CD8-positive, alpha-beta memory T cell (primary cell): ENCODE data around the gene TC2N. TPM values are rescaled to one million over a fixed set of nuclear protein-coding genes. Genes with fewer than 3 reads are reported as not detected.

Source experiments
- CTCF ChIA-PET: fragments of 350-600 bp; sonication (Branson Sonifier 250); formaldehyde crosslinking; loops from one replicate; lab custom pipeline; 2021; ENCODE audit warnings: antibody characterized with exemption; lab: Charles Lee
- POLR2A ChIA-PET: fragments of 350-600 bp; sonication (Branson Sonifier 250); formaldehyde crosslinking; loops from one replicate; lab custom pipeline; 2021; ENCODE audit warnings: antibody characterized with exemption; lab: Charles Lee
- DNase-seq, 5 donors: peaks; one replicate each; pipeline versions ENCODE4 v3.0.0 to v3.0.0-alpha.2; 2020 to 2022; ENCODE audit warnings: mixed read lengths in 1 of 5
- H3K27ac ChIP-seq: one replicate; pipeline ENCODE4 v1.7.0; 2013; ENCODE audit warnings: low read depth, mild to moderate bottlenecking, low read length, moderate library complexity
- H3K27me3 ChIP-seq: 2 replicates; pipeline ENCODE4 v1.7.0; 2013; ENCODE audit warnings: low read length, mild to moderate bottlenecking; ENCODE audit not compliant: insufficient read depth, poor library complexity, severe bottlenecking
- H3K36me3 ChIP-seq: 2 replicates; pipeline ENCODE4 v1.7.0; 2013; ENCODE audit warnings: mild to moderate bottlenecking, low read length, moderate library complexity; ENCODE audit not compliant: insufficient read depth
- H3K4me1 ChIP-seq: 2 replicates; pipeline ENCODE4 v1.7.0; 2013; ENCODE audit warnings: mild to moderate bottlenecking, low read length, moderate library complexity; ENCODE audit not compliant: insufficient read depth
- H3K4me3 ChIP-seq: 2 replicates; pipeline ENCODE4 v1.7.0; 2013; ENCODE audit warnings: mild to moderate bottlenecking, low read length
- H3K9me3 ChIP-seq: 2 replicates; pipeline ENCODE4 v1.7.0; 2013; ENCODE audit warnings: mild to moderate bottlenecking, low read length
- H3K27ac Mint-ChIP-seq, 8 donors: one replicate each; pipeline ENCODE4 v1.8.0; 2020 to 2021; ENCODE audit warnings: mixed read lengths in 8 of 8, mild to moderate bottlenecking in 6 of 8, inconsistent platforms in 3 of 8, moderate library complexity in 3 of 8
- H3K27me3 Mint-ChIP-seq, 2 donors: one replicate each; pipeline ENCODE4 v1.8.0; 2020 to 2021; ENCODE audit warnings: mixed read lengths in 2 of 2, mild to moderate bottlenecking in 1 of 2, moderate library complexity in 1 of 2
- H3K36me3 Mint-ChIP-seq, 3 donors: one replicate each; pipeline ENCODE4 v1.8.0; 2020 to 2021; ENCODE audit warnings: mixed read lengths in 3 of 3, inconsistent platforms in 1 of 3, mild to moderate bottlenecking in 1 of 3
- H3K4me1 Mint-ChIP-seq, 3 donors: one replicate each; pipeline ENCODE4 v1.8.0; 2020 to 2021; ENCODE audit warnings: mixed read lengths in 3 of 3, inconsistent platforms in 1 of 3, mild to moderate bottlenecking in 1 of 3
- H3K4me3 Mint-ChIP-seq, 7 donors: one replicate each; pipeline ENCODE4 v1.8.0; 2020 to 2021; ENCODE audit warnings: mixed read lengths in 7 of 7, mild to moderate bottlenecking in 6 of 7, moderate library complexity in 4 of 7, inconsistent platforms in 2 of 7
- H3K9me3 Mint-ChIP-seq, 5 donors: one replicate each; pipeline ENCODE4 v1.8.0; 2020 to 2022; ENCODE audit warnings: mixed read lengths in 5 of 5, mild to moderate bottlenecking in 3 of 5, moderate library complexity in 2 of 5, inconsistent platforms in 1 of 5
- polyA plus RNA-seq: library from polyadenylated mRNA; unstranded; fragments of 300-500 nt; fragmentation: Illumina TruSeq; gene quantifications from one replicate; pipeline ENCODE4 v1.2.3, GENCODE V29; 2021
- total RNA-seq, 2 experiments: library from RNA; stranded (reverse); gene quantifications; one replicate each; pipeline ENCODE4 v1.2.3, GENCODE V29; 2021

TC2N gene
- total and polyA plus RNA-seq, 3 experiments from 2014 or later, result 43.1 to 228 (median 45.2) TPM

DNA sequence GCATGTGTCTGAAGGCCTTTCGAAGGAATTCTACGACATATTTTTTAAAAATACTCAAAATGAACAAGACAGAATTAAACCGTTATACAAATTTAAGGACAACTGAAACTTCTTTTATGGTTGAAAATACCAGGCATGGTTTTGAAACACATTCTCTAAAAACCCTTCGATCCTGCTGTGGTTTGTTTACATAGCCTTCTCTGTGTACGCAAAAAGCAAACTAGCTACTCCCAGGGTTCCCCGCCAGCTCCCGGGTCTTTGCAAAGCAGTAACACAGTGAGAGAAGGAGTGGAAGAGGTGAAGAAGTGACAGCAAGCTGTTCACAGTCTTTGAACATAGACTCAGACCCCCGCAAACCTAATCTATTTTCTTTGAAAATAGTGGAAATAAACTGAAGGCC lies 2.2 kb upstream of the TC2N start:
- H3K4me3 ChIP-seq, result peak overlapping the region; percentile 30
- H3K27ac ChIP-seq, result peak overlapping the region; percentile 69
- no peaks in the 10 kb centered on the region for H3K9me3 ChIP-seq
- POLR2A ChIA-PET, result interaction anchor here (0.6 to 1.5 kb wide), 4 partner anchors 11 to 360 kb away, joined by 3 read pairs; partner anchors contain the start of gene PPP4R3A
- H3K27me3 Mint-ChIP-seq, result peaks cover 0 to 2% of the 10 kb centered on the region in 2 donors
- peaks cover 4 to 28% (median 8%) of the 10 kb centered on the region in 3 donors for H3K36me3 Mint-ChIP-seq
- peaks cover 73% of the 10 kb centered on the region for H3K4me1 ChIP-seq
- DNase-seq, result no peak
- H3K9me3 Mint-ChIP-seq, result no peaks in the 10 kb centered on the region
- H3K36me3 ChIP-seq, result no peaks in the 10 kb centered on the region
- H3K4me3 Mint-ChIP-seq, result peak overlapping the region; percentile 79 to 92 (median 84)
- peak overlapping the region; percentile 97 to 100 (median 98) for H3K27ac Mint-ChIP-seq
- H3K4me1 Mint-ChIP-seq, result peaks cover 74 to 82% (median 80%) of the 10 kb centered on the region in 3 donors
- CTCF ChIA-PET, result interaction anchor here (3.5 kb wide), 1 partner anchor 42 kb away, joined by 13 read pairs; no protein-coding TSS in a partner anchor
- H3K27me3 ChIP-seq, result no peaks in the 10 kb centered on the region

DNA sequence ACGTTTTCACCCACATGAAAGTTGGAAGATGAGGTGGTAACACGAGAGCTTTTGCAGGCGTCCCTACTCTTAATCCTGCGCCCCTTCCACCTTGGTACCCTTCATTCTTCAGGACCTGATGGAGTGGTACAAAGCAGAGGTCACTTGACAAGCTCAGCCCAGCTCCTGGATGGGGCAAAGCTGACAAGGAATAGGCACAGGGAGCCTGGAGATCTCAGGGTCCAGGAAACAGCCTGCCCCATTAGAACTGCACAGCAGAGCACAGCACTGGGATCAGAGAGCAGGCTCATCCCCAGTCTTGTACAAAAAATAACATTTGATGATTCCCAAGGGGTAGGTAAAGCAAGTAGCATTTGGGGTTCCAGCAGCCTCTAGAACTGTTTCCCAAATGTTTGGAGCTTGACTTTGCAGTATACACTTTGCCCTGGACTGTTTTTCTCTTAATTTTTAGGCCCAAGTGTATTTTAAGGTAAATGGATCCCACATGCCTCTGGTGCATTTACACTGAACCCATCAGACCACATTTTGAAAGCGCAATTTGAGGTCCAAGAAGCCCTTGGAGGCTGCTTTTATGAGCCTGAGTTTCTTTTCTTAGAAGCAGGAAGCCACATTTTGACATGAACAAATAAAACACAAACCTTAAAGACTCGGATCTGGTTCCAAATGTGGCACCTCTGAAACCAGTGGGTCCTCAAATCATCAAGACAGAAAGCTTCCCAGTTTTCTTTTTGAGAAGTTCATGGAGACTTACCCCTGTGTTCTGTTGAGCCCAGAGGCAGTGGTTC lies 633 bp downstream of the TC2N start:
- Histone ChIP-seq H3K27ac (peak overlapping the region; percentile 38), H3K4me3 (peak overlapping the region; percentile 69), H3K36me3 (no peaks in the 10 kb centered on the region), H3K27me3 (no peaks in the 10 kb centered on the region), H3K4me1 (peaks cover 72% of the 10 kb centered on the region), H3K9me3 (no peaks in the 10 kb centered on the region)
- DNase-seq, result no peak
- Mint-ChIP-seq H3K9me3 (no peaks in the 10 kb centered on the region), H3K4me3 (peak overlapping the region; percentile 97 to 100 (median 100)), H3K36me3 (peaks cover 15 to 55% (median 25%) of the 10 kb centered on the region in 3 donors), H3K27ac (peak overlapping the region; percentile 97 to 100 (median 98)), H3K27me3 (no peaks in the 10 kb centered on the region), H3K4me1 (peaks cover 72 to 81% (median 78%) of the 10 kb centered on the region in 3 donors)
- CTCF ChIA-PET, result interaction anchor here (1.0 to 3.5 kb wide), 8 partner anchors 8 to 70 kb away, joined by 3 to 13 read pairs (median 5); no protein-coding TSS in a partner anchor
- POLR2A ChIA-PET, result interaction anchor here (0.7 to 1.8 kb wide), 9 partner anchors 9 to 35 kb away, joined by 3 to 15 read pairs (median 6); no protein-coding TSS in a partner anchor

DNA sequence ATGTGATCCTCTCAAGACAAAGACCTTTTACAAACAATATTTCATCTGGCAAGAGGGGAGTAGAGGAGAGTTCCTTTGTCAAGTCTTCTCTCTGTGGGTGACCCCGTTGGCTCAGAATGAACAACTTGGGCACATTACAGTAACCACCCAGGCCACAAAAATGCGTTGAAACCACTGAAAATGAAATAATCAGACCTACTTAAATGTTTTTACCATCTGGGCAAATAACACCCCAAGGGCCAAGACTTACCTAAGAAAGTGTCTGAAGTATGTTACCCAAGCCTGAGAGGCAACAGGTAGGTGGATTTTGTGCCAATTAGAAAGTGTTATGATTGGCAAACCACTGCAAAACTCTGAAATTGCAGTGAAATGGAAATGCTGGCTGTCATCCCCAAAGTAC lies 1.3 kb downstream of the TC2N start:
- POLR2A ChIA-PET, result interaction anchor here (1.3 to 1.8 kb wide), 4 partner anchors 11 to 19 kb away, joined by 5 to 11 read pairs (median 6); no protein-coding TSS in a partner anchor
- Histone ChIP-seq H3K9me3 (no peaks in the 10 kb centered on the region), H3K4me3 (peak overlapping the region; percentile 69), H3K4me1 (peaks cover 72% of the 10 kb centered on the region), H3K27me3 (no peaks in the 10 kb centered on the region), H3K36me3 (peaks cover 5% of the 10 kb centered on the region), H3K27ac (peak overlapping the region; percentile 38)
- Mint-ChIP-seq H3K27me3 (no peaks in the 10 kb centered on the region), H3K9me3 (no peaks in the 10 kb centered on the region), H3K27ac (peak overlapping the region; percentile 97 to 100 (median 98)), H3K36me3 (peaks cover 19 to 60% (median 28%) of the 10 kb centered on the region in 3 donors), H3K4me1 (peaks cover 70 to 81% (median 78%) of the 10 kb centered on the region in 3 donors), H3K4me3 (peak overlapping the region; percentile 97 to 100 (median 100))
- CTCF ChIA-PET, result interaction anchor here (1.7 to 3.5 kb wide), 4 partner anchors 17 to 46 kb away, joined by 3 to 13 read pairs (median 6); no protein-coding TSS in a partner anchor
- peak in 2 of 5 donors; percentile 36 to 41 for DNase-seq

GRCh38 chr14:91862417-91862816 lies 4.9 kb downstream of the TC2N start:
- no peaks in the 10 kb centered on the region for H3K9me3 ChIP-seq
- CTCF ChIA-PET, result interaction anchor here (1.2 to 1.3 kb wide), 2 partner anchors 13 to 49 kb away, joined by 4 to 6 read pairs; no protein-coding TSS in a partner anchor
- peaks cover 72% of the 10 kb centered on the region for H3K4me1 ChIP-seq
- H3K36me3 Mint-ChIP-seq, result peaks cover 37 to 88% (median 42%) of the 10 kb centered on the region in 3 donors
- peak overlapping the region; percentile 90 to 100 (median 97) for H3K4me3 Mint-ChIP-seq
- H3K4me1 Mint-ChIP-seq, result peaks cover 70 to 81% (median 78%) of the 10 kb centered on the region in 3 donors
- H3K27ac Mint-ChIP-seq, result peak overlapping the region; percentile 57 to 99 (median 90)
- H3K36me3 ChIP-seq, result peaks cover 34% of the 10 kb centered on the region
- H3K27me3 ChIP-seq, result no peaks in the 10 kb centered on the region
- H3K9me3 Mint-ChIP-seq, result peaks cover 0 to 1% (median 0%) of the 10 kb centered on the region in 5 donors
- no peak for DNase-seq
- POLR2A ChIA-PET, result interaction anchor here (4.0 kb wide), 1 partner anchor 10 kb away, joined by 22 read pairs; no protein-coding TSS in a partner anchor
- no peaks in the 10 kb centered on the region for H3K27me3 Mint-ChIP-seq
- peak overlapping the region; percentile 36 for H3K4me3 ChIP-seq
- no peak overlapping the region for H3K27ac ChIP-seq

GRCh38 chr14:91861091-91861490 lies 6.2 kb downstream of the TC2N start:
- CTCF ChIA-PET, result interaction anchor here (0.8 to 1.4 kb wide), 2 partner anchors 19 to 50 kb away, joined by 3 to 6 read pairs; no protein-coding TSS in a partner anchor
- peak overlapping the region; percentile 81 to 99 (median 92) for H3K27ac Mint-ChIP-seq
- no peaks in the 10 kb centered on the region for H3K27me3 ChIP-seq
- H3K27me3 Mint-ChIP-seq, result no peaks in the 10 kb centered on the region
- peaks cover 40% of the 10 kb centered on the region for H3K36me3 ChIP-seq
- peaks cover 78 to 92% (median 89%) of the 10 kb centered on the region in 3 donors for H3K4me1 Mint-ChIP-seq
- H3K4me3 ChIP-seq, result peak overlapping the region; percentile 51
- H3K4me1 ChIP-seq, result peaks cover 86% of the 10 kb centered on the region
- H3K9me3 ChIP-seq, result no peaks in the 10 kb centered on the region
- peaks cover 0 to 1% (median 0%) of the 10 kb centered on the region in 5 donors for H3K9me3 Mint-ChIP-seq
- peak in 2 of 5 donors; percentile 20 to 35 for DNase-seq
- no peak overlapping the region for H3K27ac ChIP-seq
- peak overlapping the region; percentile 70 to 86 (median 82) for H3K4me3 Mint-ChIP-seq
- peaks cover 37 to 86% (median 43%) of the 10 kb centered on the region in 3 donors for H3K36me3 Mint-ChIP-seq
- POLR2A ChIA-PET, result interaction anchor here (1.0 to 3.2 kb wide), 3 partner anchors 11 to 180 kb away, joined by 3 to 18 read pairs (median 6); no protein-coding TSS in a partner anchor

GRCh38 chr14:91860238-91860637 lies 7.1 kb downstream of the TC2N start:
- peaks cover 41% of the 10 kb centered on the region for H3K36me3 ChIP-seq
- peaks cover 0 to 1% (median 0%) of the 10 kb centered on the region in 5 donors for H3K9me3 Mint-ChIP-seq
- POLR2A ChIA-PET, result interaction anchor here (0.6 to 3.2 kb wide), 5 partner anchors 12 to 381 kb away, joined by 3 to 18 read pairs (median 4); no protein-coding TSS in a partner anchor
- H3K27ac Mint-ChIP-seq, result peak overlapping the region; percentile 77 to 99 (median 92)
- peaks cover 43 to 88% (median 48%) of the 10 kb centered on the region in 3 donors for H3K36me3 Mint-ChIP-seq
- no peak overlapping the region for H3K4me3 ChIP-seq
- no peaks in the 10 kb centered on the region for H3K9me3 ChIP-seq
- no peaks in the 10 kb centered on the region for H3K27me3 ChIP-seq
- H3K4me1 Mint-ChIP-seq, result peaks cover 86 to 98% (median 97%) of the 10 kb centered on the region in 3 donors
- peak overlapping the region; percentile 38 to 83 (median 75) for H3K4me3 Mint-ChIP-seq
- no peak overlapping the region for H3K27ac ChIP-seq
- peaks cover 94% of the 10 kb centered on the region for H3K4me1 ChIP-seq
- CTCF ChIA-PET, result interaction anchor here (1.2 to 2.1 kb wide), 2 partner anchors 12 to 51 kb away, joined by 4 to 9 read pairs; no protein-coding TSS in a partner anchor
- H3K27me3 Mint-ChIP-seq, result no peaks in the 10 kb centered on the region
- no peak for DNase-seq

GRCh38 chr14:91858536-91859275 lies 8.6 kb downstream of the TC2N start:
- DNase-seq, result no peak
- peaks cover 89 to 99% (median 97%) of the 10 kb centered on the region in 3 donors for H3K4me1 Mint-ChIP-seq
- peak overlapping the region; percentile 37 to 81 (median 63) for H3K4me3 Mint-ChIP-seq
- H3K27me3 Mint-ChIP-seq, result no peaks in the 10 kb centered on the region
- peak overlapping the region; percentile 83 to 99 (median 91) for H3K27ac Mint-ChIP-seq
- H3K27ac ChIP-seq, result no peak overlapping the region
- H3K9me3 ChIP-seq, result no peaks in the 10 kb centered on the region
- no peaks in the 10 kb centered on the region for H3K27me3 ChIP-seq
- H3K36me3 Mint-ChIP-seq, result peaks cover 39 to 85% (median 42%) of the 10 kb centered on the region in 3 donors
- ChIA-PET CTCF (interaction anchor here (1.0 to 2.1 kb wide), 6 partner anchors 9 to 52 kb away, joined by 3 to 9 read pairs (median 4); partner anchors contain the start of gene TC2N), POLR2A (interaction anchor here (1.1 to 3.2 kb wide), 4 partner anchors 9 to 33 kb away, joined by 3 to 18 read pairs (median 8); partner anchors contain the start of gene TC2N)
- peaks cover 48% of the 10 kb centered on the region for H3K36me3 ChIP-seq
- peaks cover 98% of the 10 kb centered on the region for H3K4me1 ChIP-seq
- no peak overlapping the region for H3K4me3 ChIP-seq
- H3K9me3 Mint-ChIP-seq, result peaks cover 0 to 1% (median 0%) of the 10 kb centered on the region in 5 donors
